Kidney (tissue), 22 donors: ENCODE results near the gene PGC. TPM values are rescaled to one million over a fixed set of nuclear protein-coding genes. Genes with fewer than 3 reads are reported as not detected.
A peak's percentile ranks its signal among the peaks of the same experiment; 100 is the strongest.

Experiments used
- DNase-seq, 5 donors: peaks; one replicate each; pipeline ENCODE4 v3.0.0-alpha.2; 2013 to 2020
- FAIRE-seq: peaks from 2 replicates; lab custom pipeline; 2012; peaks lifted over from hg19 to GRCh38; lab: Jason Lieb, UNC
- H3K27ac ChIP-seq, 2 donors: one replicate each; pipeline ENCODE4 v1.7.0; 2013; ENCODE audit warnings: low read depth in 2 of 2, low read length in 2 of 2, inconsistent platforms in 1 of 2
- H3K27me3 ChIP-seq: one replicate; pipeline ENCODE4 v1.7.1; 2013; ENCODE audit warnings: low read length, inconsistent platforms; ENCODE audit not compliant: control insufficient read depth, insufficient read depth
- H3K36me3 ChIP-seq, 3 donors: one replicate each; pipeline versions ENCODE4 v1.7.0 to v1.7.1; 2013; ENCODE audit warnings: low read length in 3 of 3, control low read depth in 1 of 3, inconsistent platforms in 1 of 3; ENCODE audit not compliant: insufficient read depth in 3 of 3, control insufficient read depth in 2 of 3
- H3K4me1 ChIP-seq, 3 donors: one replicate each; pipeline versions ENCODE4 v1.7.0 to v1.7.1; 2013; ENCODE audit warnings: low read length in 3 of 3, inconsistent platforms in 1 of 3, low read depth in 1 of 3; ENCODE audit not compliant: control insufficient read depth in 2 of 3, insufficient read depth in 2 of 3
- H3K4me3 ChIP-seq, 3 donors: one replicate each; pipeline versions ENCODE4 v1.7.0 to v1.8.1; 2013; ENCODE audit warnings: low read length in 3 of 3, control low read depth in 1 of 3, inconsistent platforms in 1 of 3
- H3K9ac ChIP-seq, 3 donors: one replicate each; pipeline versions ENCODE4 v1.7.0 to v1.7.1; 2013; ENCODE audit warnings: low read length in 3 of 3, control low read depth in 1 of 3, inconsistent platforms in 1 of 3
- H3K9me3 ChIP-seq, 3 donors: one replicate each; pipeline versions ENCODE4 v1.7.0 to v1.7.1; 2013; ENCODE audit warnings: low read length in 3 of 3, control low read depth in 1 of 3, inconsistent platforms in 1 of 3; ENCODE audit not compliant: control insufficient read depth in 2 of 3, insufficient read depth in 1 of 3
- intact Hi-C: fragments of 100-400 bp; cut with DNase I; formaldehyde crosslinking; loops from one replicate; pipeline ENCODE4 v1.11.1; 2022
- long read RNA-seq, 10 donors: library from polyadenylated mRNA in 1 of 10; unstranded in 1 of 10; transcript quantifications; one replicate each; pipeline ENCODE4 v2.0.0 and lab custom pipeline, GENCODE V29; 2021 to 2026
- polyA plus RNA-seq: library from polyadenylated mRNA; stranded (reverse); fragments of 350-450 nt; fragmentation: Illumina TruSeq; extraction: RNeasy Lipid Tissue Mini Kit (QIAGEN cat#74804); gene quantifications from one replicate; pipeline ENCODE4 v1.2.3, GENCODE V29; 2014; ENCODE audit warnings: low read depth, low replicate concordance; ENCODE audit not compliant: insufficient read depth
- total RNA-seq: library from RNA; stranded (reverse); fragmentation: NEBNext Ultra II Directional; extraction: Animal tissue kit (Norgen Biotek cat#: 25700); gene quantifications from one replicate; pipeline ENCODE4 v1.2.1, GENCODE V29; 2021
- TF ChIP-seq, protein P1 (sequence below): IDR thresholded peaks from 3 replicates; pipeline ENCODE4 v1.5.1; 2012; ENCODE audit warnings: mild to moderate bottlenecking, moderate library complexity, borderline replicate concordance; ENCODE audit not compliant: insufficient read depth; ENCODE audit errors: extremely low read depth
- donor health status: control.
- donor health status: control.
- donor health status: control.
- donor health status: control.
- donor health status: control.
- donor health status: DM: yes; HTN: yes; CAD: no.
- donor health status: Normal renal cell carcinoma (clear cell type).

The PGC gene
- not detected for total RNA-seq
- polyA plus RNA-seq: 0.39 TPM
- long read RNA-seq, donor 1: 0 reads
- long read RNA-seq, donor 2: 0 reads
- long read RNA-seq, donor 3: 0 reads
- long read RNA-seq, donor 4: 0 reads
- long read RNA-seq, donor 5: 0 reads
- long read RNA-seq, donor 6: 0 reads
- long read RNA-seq, donor 7: 0 reads
- long read RNA-seq, donor 8: 0 reads
- long read RNA-seq, donor 9: 0 reads
- long read RNA-seq, donor 10: 0 reads

DNA sequence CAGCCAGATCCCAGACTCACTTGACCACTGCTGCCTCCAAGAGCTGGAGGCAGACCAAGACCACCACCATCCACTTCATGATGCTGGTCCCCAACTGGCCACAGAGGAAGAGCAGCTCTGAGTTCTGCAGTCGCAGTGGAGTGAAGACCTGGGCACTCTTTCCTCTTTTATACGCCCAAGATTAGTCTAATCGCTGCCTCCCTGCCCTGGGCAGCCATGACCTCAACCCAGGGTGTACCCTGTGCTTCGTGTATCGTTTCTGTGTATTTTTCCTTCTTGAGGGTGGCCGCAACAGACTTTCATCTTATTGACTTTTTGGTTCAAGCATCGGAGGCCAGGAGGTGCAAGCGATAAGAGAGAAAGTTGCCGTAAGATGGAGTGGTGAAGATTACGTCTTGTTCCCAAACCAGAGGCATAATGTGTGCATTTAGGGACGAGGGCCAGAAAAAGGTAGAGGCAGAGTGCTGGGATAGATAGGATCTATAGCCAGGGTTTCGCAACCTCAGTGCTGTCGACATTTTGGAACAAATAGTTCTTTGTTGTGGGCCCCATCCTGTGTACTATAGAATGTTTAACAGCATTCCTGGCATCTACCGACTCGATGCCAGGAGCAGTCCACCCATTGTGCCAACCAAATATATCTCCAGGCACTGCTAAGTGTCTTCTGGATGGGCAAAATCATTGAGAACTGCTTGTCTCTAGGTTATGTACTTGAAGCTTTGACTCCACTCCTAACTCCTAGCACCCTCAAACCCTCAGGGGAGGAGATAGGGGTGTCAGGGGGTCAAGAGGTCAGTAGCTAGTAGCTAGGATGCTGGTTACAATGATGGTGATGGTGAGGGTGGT is at the start of gene PGC:
Gene PGC, minus strand, starts transcription at position 142 of the 846 bp plus-strand sequence. Its CDS starts 63 bp downstream, at position 79.
- no peaks in the 10 kb centered on the region for H3K27me3 ChIP-seq
- no peak within 1 kb of the TSS for H3K27ac ChIP-seq
- H3K9me3 ChIP-seq: no peaks in the 10 kb centered on the region
- no peak within 1 kb of the TSS for H3K9ac ChIP-seq
- peak in 1 of 5 donors; percentile 16 for DNase-seq
- TF ChIP-seq, protein P1, sequence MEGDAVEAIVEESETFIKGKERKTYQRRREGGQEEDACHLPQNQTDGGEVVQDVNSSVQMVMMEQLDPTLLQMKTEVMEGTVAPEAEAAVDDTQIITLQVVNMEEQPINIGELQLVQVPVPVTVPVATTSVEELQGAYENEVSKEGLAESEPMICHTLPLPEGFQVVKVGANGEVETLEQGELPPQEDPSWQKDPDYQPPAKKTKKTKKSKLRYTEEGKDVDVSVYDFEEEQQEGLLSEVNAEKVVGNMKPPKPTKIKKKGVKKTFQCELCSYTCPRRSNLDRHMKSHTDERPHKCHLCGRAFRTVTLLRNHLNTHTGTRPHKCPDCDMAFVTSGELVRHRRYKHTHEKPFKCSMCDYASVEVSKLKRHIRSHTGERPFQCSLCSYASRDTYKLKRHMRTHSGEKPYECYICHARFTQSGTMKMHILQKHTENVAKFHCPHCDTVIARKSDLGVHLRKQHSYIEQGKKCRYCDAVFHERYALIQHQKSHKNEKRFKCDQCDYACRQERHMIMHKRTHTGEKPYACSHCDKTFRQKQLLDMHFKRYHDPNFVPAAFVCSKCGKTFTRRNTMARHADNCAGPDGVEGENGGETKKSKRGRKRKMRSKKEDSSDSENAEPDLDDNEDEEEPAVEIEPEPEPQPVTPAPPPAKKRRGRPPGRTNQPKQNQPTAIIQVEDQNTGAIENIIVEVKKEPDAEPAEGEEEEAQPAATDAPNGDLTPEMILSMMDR: no peak
- no peaks in the 10 kb centered on the region for H3K36me3 ChIP-seq
- H3K4me3 ChIP-seq: no peak within 1 kb of the TSS
- FAIRE-seq: no peak
- H3K4me1 ChIP-seq: no peaks in the 10 kb centered on the region
- intact Hi-C loops: no loop called here

DNA sequence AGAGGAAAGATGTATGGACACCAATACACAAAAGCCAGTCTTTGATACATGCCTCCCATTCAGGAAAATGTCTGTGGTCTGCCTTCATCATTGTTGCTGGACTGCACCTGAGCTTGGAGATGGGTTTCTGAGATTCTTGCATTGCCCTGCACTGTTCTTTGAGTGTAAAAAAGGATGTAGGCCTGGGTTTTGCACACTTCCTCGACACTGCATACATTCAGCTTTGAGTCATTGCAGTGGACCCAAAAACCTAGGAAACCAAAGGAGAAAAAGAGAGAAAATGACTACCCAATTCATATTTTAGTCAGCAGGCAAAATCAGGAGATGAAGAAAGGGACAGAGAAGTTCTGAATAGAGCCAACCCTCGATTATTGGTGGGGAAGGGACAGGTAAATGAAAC is 49.3 kb upstream of the PGC start:
- intact Hi-C loops: no loop called here
- H3K9ac ChIP-seq: no peak overlapping the region
- FAIRE-seq (no peak), DNase-seq (no peak)
- peaks cover 0 to 14% (median 0%) of the 10 kb centered on the region in 3 donors for H3K36me3 ChIP-seq
- H3K4me1 ChIP-seq: peaks cover 0 to 3% (median 3%) of the 10 kb centered on the region in 3 donors
- H3K27me3 ChIP-seq: no peaks in the 10 kb centered on the region
- TF ChIP-seq, protein P1: no peak
- no peak overlapping the region for H3K4me3 ChIP-seq
- H3K27ac ChIP-seq: no peak overlapping the region
- H3K9me3 ChIP-seq: no peaks in the 10 kb centered on the region

DNA sequence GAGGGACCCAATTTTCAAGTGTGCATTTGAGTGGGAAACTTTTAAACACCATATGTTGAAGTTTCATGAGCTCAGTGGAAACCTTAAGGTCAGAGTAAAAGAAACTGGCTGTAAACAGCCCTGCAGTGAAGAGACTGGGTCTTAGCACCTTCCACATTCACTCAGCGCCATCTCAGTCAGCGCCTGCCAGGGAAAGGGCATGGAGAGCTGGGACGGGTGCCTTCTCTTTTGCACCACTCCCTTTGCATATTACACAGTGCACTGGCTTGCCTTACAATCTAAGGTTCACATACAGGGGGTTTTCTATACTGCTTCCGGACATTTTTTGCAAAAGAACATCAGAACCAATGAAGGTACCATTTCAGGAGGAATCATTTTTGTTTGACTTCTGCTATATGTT is 44.8 kb upstream of the PGC start:
- H3K9ac ChIP-seq: no peak overlapping the region
- H3K36me3 ChIP-seq: peaks cover 2 to 33% (median 10%) of the 10 kb centered on the region in 3 donors
- no peaks in the 10 kb centered on the region for H3K9me3 ChIP-seq
- intact Hi-C loops: no loop called here
- TF ChIP-seq, protein P1: no peak
- H3K27ac ChIP-seq: no peak overlapping the region
- no peaks in the 10 kb centered on the region for H3K4me1 ChIP-seq
- FAIRE-seq (no peak), DNase-seq (no peak)
- H3K27me3 ChIP-seq: no peaks in the 10 kb centered on the region
- H3K4me3 ChIP-seq: no peak overlapping the region
